ENCODE results near the gene BAIAP3.

GRCh38 chr16:1311738-1312466 is 21.5 kb upstream of the BAIAP3 start:
- TF ChIP-seq CTCF (IDR thresholded peaks at IDR 0.05) (no peak), POLR2A (IDR thresholded peaks at IDR 0.05) (no peak)

All from right lobe of liver (tissue), 4 donors.